Pancreas (tissue), 10 donors: Measurements from ENCODE around the gene LRP1B. TPM values are rescaled to one million over a fixed set of nuclear protein-coding genes. Genes with fewer than 3 reads are reported as not detected.

ENCODE experiments used
- ATAC-seq, 4 donors: fragments of 200-7000 bp; cut with Tn5 transposase; one replicate each; pipeline versions ENCODE4 v1.8.0 to v1.9.1; 2020; ENCODE audit warnings: mild to moderate bottlenecking in 4 of 4, moderate library complexity in 4 of 4
- DNase-seq, 6 donors: peaks; one replicate each; pipeline ENCODE4 v3.0.0-alpha.2; 2020
- FAIRE-seq: peaks from 2 replicates; lab custom pipeline; 2012; peaks lifted over from hg19 to GRCh38; lab: Jason Lieb, UNC
- H3K27ac ChIP-seq, 4 donors: fragments of 200-600 bp; sonication (generic); 1 replicate in 3 of 4; 2 replicates in 1 of 4; pipeline versions ENCODE4 v1.5.0 to v1.8.0; 2020
- H3K27me3 ChIP-seq, 4 donors: fragments of 200-600 bp; one replicate each; pipeline ENCODE4 v1.8.0; 2021
- H3K36me3 ChIP-seq, 3 donors: fragments of 200-600 bp; sonication (generic) in 1 of 3; one replicate each; pipeline versions ENCODE4 v1.5.0 to v1.8.0; 2020 to 2021
- H3K4me1 ChIP-seq, 3 donors: fragments of 200-600 bp; one replicate each; pipeline ENCODE4 v1.8.0; 2021
- H3K4me3 ChIP-seq, 4 donors: fragments of 200-600 bp; sonication (generic) in 2 of 4; one replicate each; pipeline versions ENCODE4 v1.5.0 to v1.8.0; 2020 to 2021
- H3K9me3 ChIP-seq, 4 donors: fragments of 200-600 bp; one replicate each; pipeline ENCODE4 v1.8.0; 2021
- WGBS, 2 donors: extraction: QIAGEN DNeasy Blood & Tissue Kit; methylation state at CpG; one replicate each; pipeline ENCODE4 v1.1.7; 2013; 5-methylcytosine and 5-hydroxymethylcytosine counted together
- intact Hi-C, 3 donors: fragments of 100-400 bp; cut with DNase I; formaldehyde crosslinking; loops; one replicate each; pipeline versions ENCODE4 v1.11.1 to v1.14.2; 2022
- polyA plus RNA-seq, 2 donors: library from polyadenylated mRNA; stranded (reverse); fragments of 200-250 nt; gene quantifications; one replicate each; pipeline ENCODE4 v1.2.3, GENCODE V29; 2013
- total RNA-seq, 6 donors: library from RNA; stranded (reverse); fragmentation: NEBNext Ultra II Directional in 4 of 6; extraction: Animal tissue kit (Norgen Biotek cat#: 25700) in 4 of 6; gene quantifications; one replicate each; pipeline versions ENCODE4 v1.2.1 to v1.2.4, GENCODE V29; 2021 to 2023
- TF ChIP-seq, protein P1 (sequence below), 4 donors: fragments of 200-600 bp; sonication (generic) in 3 of 4; IDR thresholded peaks; one replicate each; pipeline versions ENCODE4 v1.5.0 to v1.8.0; 2021; ENCODE audit warnings: antibody characterized with exemption in 4 of 4
- donor health status: healthy with polysubstance abuse.
- donor health status: DM: no; HTN: no; CAD: no; lungs with moderate emphysema.
- donor health status: DM: no; HTN: no; CAD: no.
- donor health status: control.
- donor health status: control.
- donor health status: Bipolar disorder and iron deficiency.
- donor health status: DM: yes; HTN: yes; CAD: no.
- donor health status: DM: no; HTN: no; CAD: no.
- donor health status: DM: no; HTN: no; CAD: no.
- donor health status: DM: yes; HTN: yes; CAD: no.

Gene LRP1B
- total and polyA plus RNA-seq, 8 donors: 0.06 to 0.55 (median 0.25) TPM

DNA sequence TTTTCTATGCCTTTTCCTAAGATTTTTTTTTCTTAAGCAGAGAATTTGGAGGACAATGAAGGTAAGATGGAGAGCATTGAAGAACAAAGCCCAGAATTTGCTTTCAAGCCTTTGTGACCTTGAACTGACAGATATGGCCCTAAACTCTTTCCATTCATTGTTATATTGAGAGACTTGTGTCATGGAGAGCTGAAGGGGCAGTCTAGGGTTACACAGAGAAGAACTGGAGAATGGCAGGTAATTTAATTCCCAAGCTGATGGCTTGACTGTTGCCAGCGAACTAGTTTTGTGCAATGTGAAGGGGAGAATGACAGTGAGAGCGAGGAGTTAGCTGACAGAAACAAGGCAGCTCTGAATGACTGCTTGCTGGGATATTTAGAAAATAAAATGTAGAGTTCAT, 1344.2 kb downstream of the LRP1B start:
- ATAC-seq (no peak), FAIRE-seq (no peak), DNase-seq (no peak)
- no peaks in the 10 kb centered on the region for H3K27me3 ChIP-seq
- H3K27ac ChIP-seq: no peak overlapping the region
- intact Hi-C loops: no loop called here
- no peaks in the 10 kb centered on the region for H3K36me3 ChIP-seq
- H3K9me3 ChIP-seq: no peaks in the 10 kb centered on the region
- TF ChIP-seq, protein P1, sequence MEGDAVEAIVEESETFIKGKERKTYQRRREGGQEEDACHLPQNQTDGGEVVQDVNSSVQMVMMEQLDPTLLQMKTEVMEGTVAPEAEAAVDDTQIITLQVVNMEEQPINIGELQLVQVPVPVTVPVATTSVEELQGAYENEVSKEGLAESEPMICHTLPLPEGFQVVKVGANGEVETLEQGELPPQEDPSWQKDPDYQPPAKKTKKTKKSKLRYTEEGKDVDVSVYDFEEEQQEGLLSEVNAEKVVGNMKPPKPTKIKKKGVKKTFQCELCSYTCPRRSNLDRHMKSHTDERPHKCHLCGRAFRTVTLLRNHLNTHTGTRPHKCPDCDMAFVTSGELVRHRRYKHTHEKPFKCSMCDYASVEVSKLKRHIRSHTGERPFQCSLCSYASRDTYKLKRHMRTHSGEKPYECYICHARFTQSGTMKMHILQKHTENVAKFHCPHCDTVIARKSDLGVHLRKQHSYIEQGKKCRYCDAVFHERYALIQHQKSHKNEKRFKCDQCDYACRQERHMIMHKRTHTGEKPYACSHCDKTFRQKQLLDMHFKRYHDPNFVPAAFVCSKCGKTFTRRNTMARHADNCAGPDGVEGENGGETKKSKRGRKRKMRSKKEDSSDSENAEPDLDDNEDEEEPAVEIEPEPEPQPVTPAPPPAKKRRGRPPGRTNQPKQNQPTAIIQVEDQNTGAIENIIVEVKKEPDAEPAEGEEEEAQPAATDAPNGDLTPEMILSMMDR (IDR thresholded peaks at IDR 0.05): no peak
- WGBS, 2 donors: 61 to 80% methylated on average over 2 of the region's 2 CpGs
- no peaks in the 10 kb centered on the region for H3K4me1 ChIP-seq
- H3K4me3 ChIP-seq: no peak overlapping the region

DNA sequence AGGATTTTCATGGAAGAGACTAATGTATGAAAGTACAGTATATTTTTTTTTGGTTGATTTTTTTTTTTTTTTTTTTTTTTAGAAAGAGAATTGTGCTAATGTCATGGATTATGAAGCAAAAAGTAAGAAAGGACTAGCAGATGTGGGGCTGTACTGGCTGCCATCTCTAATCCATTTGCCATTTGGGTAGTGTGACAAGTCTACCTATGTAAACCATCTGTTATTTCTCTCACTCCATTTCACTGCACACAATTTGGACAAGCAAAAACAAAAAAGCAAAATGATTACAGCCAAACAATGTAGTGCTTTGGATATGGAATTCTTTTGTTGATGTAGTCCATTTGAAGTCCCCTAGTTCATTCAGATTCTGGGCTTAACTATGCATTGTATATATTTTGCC, 1355.4 kb downstream of the LRP1B start:
- Histone ChIP-seq H3K4me1 (no peaks in the 10 kb centered on the region), H3K27ac (no peak overlapping the region), H3K4me3 (no peak overlapping the region), H3K27me3 (no peaks in the 10 kb centered on the region), H3K36me3 (no peaks in the 10 kb centered on the region), H3K9me3 (no peaks in the 10 kb centered on the region)
- TF ChIP-seq, protein P1 (IDR thresholded peaks at IDR 0.05): no peak
- no peak for FAIRE-seq
- intact Hi-C loops: no loop called here
- DNase-seq: no peak
- ATAC-seq: no peak

DNA sequence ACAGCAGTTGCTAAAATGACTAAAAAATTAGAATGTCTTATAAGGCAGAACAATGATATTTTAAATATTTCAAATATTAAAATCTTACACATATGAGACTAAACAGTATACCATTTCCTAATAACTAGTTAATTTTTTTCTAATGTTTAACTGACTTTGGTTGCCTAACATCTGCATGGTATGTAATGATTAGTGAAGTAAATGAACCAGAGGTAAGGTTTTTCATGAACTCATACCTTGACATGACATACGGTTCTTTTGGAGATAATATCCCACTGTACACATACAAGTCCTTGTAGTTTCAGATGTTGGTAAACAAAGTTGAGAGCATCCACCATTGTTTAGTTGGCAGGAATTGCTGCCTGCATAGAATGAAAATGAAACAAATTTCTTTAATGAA, 1360.2 kb downstream of the LRP1B start:
- no peaks in the 10 kb centered on the region for H3K4me1 ChIP-seq
- no peak for FAIRE-seq

DNA sequence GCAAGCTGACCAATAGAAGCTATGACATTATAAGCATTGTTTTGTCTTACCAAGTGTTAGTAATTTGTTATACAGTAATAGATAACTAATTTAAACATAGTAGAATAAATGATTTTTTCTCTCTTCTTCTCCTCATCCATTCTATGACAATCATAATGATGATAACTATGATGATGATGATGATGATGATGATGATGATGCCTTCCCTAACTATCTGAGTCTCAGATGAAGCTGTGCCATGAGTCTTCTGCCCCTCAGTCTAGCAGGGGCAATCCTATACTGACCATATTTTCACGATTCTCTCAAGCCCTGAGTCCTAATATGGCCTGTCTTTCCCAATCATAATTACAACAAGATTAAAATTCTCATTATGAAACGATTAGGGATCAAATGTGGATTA, 1369.0 kb downstream of the LRP1B start:
- Histone ChIP-seq H3K4me3 (no peak overlapping the region), H3K9me3 (no peaks in the 10 kb centered on the region), H3K27ac (no peak overlapping the region), H3K36me3 (no peaks in the 10 kb centered on the region), H3K27me3 (no peaks in the 10 kb centered on the region), H3K4me1 (no peaks in the 10 kb centered on the region)
- ATAC-seq (no peak), DNase-seq (no peak), FAIRE-seq (no peak)
- 29 to 37% methylated on average over 2 of the region's 2 CpGs for WGBS, 2 donors
- intact Hi-C loops: no loop called here
- TF ChIP-seq, protein P1 (IDR thresholded peaks at IDR 0.05): no peak

More for the DNA sequence above, 1360.2 kb downstream of the LRP1B start:
- WGBS, 2 donors: 15 to 18% methylated on average over 1 of the region's 1 CpG
- no peak for ATAC-seq
- Histone ChIP-seq H3K27me3 (no peaks in the 10 kb centered on the region), H3K36me3 (no peaks in the 10 kb centered on the region), H3K27ac (no peak overlapping the region), H3K9me3 (no peaks in the 10 kb centered on the region), H3K4me3 (no peak overlapping the region)
- intact Hi-C loops: no loop called here
- TF ChIP-seq, protein P1 (IDR thresholded peaks at IDR 0.05): no peak
- no peak for DNase-seq

DNA sequence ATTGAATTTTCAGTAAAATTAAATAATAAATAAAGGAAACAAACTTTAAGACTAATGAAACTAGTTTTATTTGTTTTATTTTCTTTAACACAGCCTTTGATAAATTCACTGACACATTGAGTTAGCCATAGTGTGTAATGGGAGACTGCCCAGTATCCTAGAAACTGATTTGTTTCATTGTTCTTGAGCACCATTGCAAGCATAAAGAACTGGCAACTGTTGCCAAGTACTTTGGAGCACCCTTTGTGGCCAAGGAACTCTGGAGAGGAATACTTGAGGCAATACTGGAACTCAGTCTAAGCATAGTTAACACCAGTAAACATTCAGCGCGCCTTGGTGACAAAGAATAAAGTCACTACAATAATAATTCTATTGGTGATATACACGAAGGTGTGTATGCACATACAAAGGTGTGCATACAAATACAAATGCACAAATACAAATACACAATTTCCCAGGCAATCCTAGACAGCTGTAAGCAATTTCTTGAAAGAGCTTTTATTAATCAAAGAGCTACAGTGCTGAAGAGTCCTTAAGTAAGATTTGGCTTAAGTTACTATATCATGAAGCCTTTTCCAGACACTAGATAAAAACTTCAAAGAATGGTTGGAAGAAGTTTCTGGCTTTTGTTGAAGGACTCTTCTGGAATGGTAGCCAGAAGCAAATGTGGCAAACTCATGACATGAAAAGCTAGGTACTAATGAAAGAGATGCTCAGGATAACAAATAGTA, 1371.2 kb downstream of the LRP1B start:
- Histone ChIP-seq H3K4me3 (no peak overlapping the region), H3K9me3 (no peaks in the 10 kb centered on the region), H3K36me3 (no peaks in the 10 kb centered on the region), H3K4me1 (no peaks in the 10 kb centered on the region), H3K27me3 (no peaks in the 10 kb centered on the region), H3K27ac (no peak overlapping the region)
- ATAC-seq (no peak), FAIRE-seq (no peak), DNase-seq (no peak)
- 70 to 72% methylated on average over 3 of the region's 3 CpGs for WGBS, 2 donors
- TF ChIP-seq, protein P1 (IDR thresholded peaks at IDR 0.05): no peak
- intact Hi-C loops: no loop called here
